HCT116 (cell line): ENCODE results near the gene SF3A2. TPM values are rescaled to one million over a fixed set of nuclear protein-coding genes. Genes with fewer than 3 reads are reported as not detected.

Experiments
- ATAC-seq: fragments of 200-7000 bp; cut with Tn5 transposase; 2 replicates; pipeline ENCODE4 v1.9.1; 2020; ENCODE audit warnings: mild to moderate bottlenecking, moderate library complexity
- BruUV-seq: library from RNA; stranded (reverse); fragments of 400-500 nt; replicated peaks from 2 replicates; lab custom pipeline; 2021; lab: Mats Ljungman, UMichigan
- CTCF ChIA-PET: fragments of 300-600 bp; sonication (Branson Sonifier 250); formaldehyde crosslinking; loops from one replicate; lab custom pipeline; 2021; ENCODE audit warnings: antibody characterized with exemption; lab: Charles Lee
- POLR2A ChIA-PET: fragments of 300-600, 350-600 bp; sonication (Branson Sonifier 250); formaldehyde crosslinking; loops from one replicate; lab custom pipeline; 2021; ENCODE audit warnings: antibody characterized with exemption; lab: Charles Lee
- RAD21 ChIA-PET, 2 experiments: fragments of 300-600 bp; sonication (Branson Sonifier 250); formaldehyde crosslinking; loops; one replicate each; lab custom pipeline; 2023; ENCODE audit warnings: low total read pairs in 2 of 2; ENCODE audit not compliant: uncharacterized antibody in 2 of 2, unreplicated experiment in 2 of 2, low non-redundant PET in 1 of 2; lab: Charles Lee
- DNase-seq: peaks from one replicate; pipeline ENCODE4 v3.0.0-alpha.2; 2010; ENCODE audit warnings: low read depth, low spot score
- H2AFZ ChIP-seq: fragments of 200-600 bp; shearing (Covaris generic), sonication (generic); 2 replicates; pipeline ENCODE4 v1.6.1; 2017; ENCODE audit warnings: low read depth, mixed run types, mixed read lengths, antibody characterized with exemption, low read length; ENCODE audit not compliant: poor library complexity, severe bottlenecking
- H3K27ac ChIP-seq: 2 replicates; pipeline ENCODE4 v1.5.1; 2012; ENCODE audit warnings: low read depth, low read length
- H3K27me3 ChIP-seq: fragments of 200-600 bp; sonication (generic); 2 replicates; pipeline ENCODE4 v1.6.1; 2016; ENCODE audit warnings: mixed run types, low read length, mixed read lengths; ENCODE audit not compliant: insufficient read depth
- H3K36me3 ChIP-seq, 2 experiments: fragments of 200-500 bp in 1 of 2; fragments of 200-600 bp in 1 of 2; sonication (Bioruptor generic) in 1 of 2; sonication (generic) in 1 of 2; 2 replicates each; pipeline versions ENCODE4 v1.5.1 to v1.6.1; 2014 to 2016; ENCODE audit warnings: low read length in 2 of 2, inconsistent platforms in 1 of 2, mixed read lengths in 1 of 2, mixed run types in 1 of 2; ENCODE audit not compliant: insufficient read depth in 2 of 2, control insufficient read depth in 1 of 2
- H3K4me1 ChIP-seq, 2 experiments: fragments of 200-600 bp in 1 of 2; sonication (generic) in 1 of 2; 2 replicates each; pipeline versions ENCODE4 v1.5.1 to v1.6.1; 2012 to 2017; ENCODE audit warnings: low read length in 2 of 2, inconsistent platforms in 1 of 2, mild to moderate bottlenecking in 1 of 2, mixed read lengths in 1 of 2, mixed run types in 1 of 2, moderate library complexity in 1 of 2; ENCODE audit not compliant: insufficient read depth in 2 of 2, control insufficient read depth in 1 of 2
- H3K4me2 ChIP-seq: fragments of 200-600 bp; sonication (generic); 2 replicates; pipeline ENCODE4 v1.6.1; 2017; ENCODE audit warnings: mixed run types, low read length, mixed read lengths
- H3K4me3 ChIP-seq, 2 experiments: fragments of 200-600 bp in 1 of 2; sonication (generic) in 1 of 2; replicated peaks in 1 of 2; 2 replicates each; pipeline ENCODE4 v1.5.1; 2011 to 2016; ENCODE audit warnings: low read length in 2 of 2, control low read depth in 1 of 2, low read depth in 1 of 2, mild to moderate bottlenecking in 1 of 2, mixed read lengths in 1 of 2, mixed run types in 1 of 2
- H3K79me2 ChIP-seq: fragments of 200-600 bp; sonication (generic); 2 replicates; pipeline ENCODE4 v1.6.1; 2017; ENCODE audit warnings: mild to moderate bottlenecking, mixed run types, low read length, moderate library complexity, mixed read lengths; ENCODE audit not compliant: insufficient read depth
- H3K9ac ChIP-seq: fragments of 200-600 bp; sonication (generic); 2 replicates; pipeline ENCODE4 v1.6.1; 2016; ENCODE audit warnings: low read length, mixed read lengths
- H3K9me2 ChIP-seq: fragments of 200-600 bp; sonication (generic), shearing (Covaris generic); 2 replicates; pipeline ENCODE4 v1.6.1; 2017; ENCODE audit warnings: mixed run types, mild to moderate bottlenecking, moderate library complexity; ENCODE audit not compliant: insufficient read depth
- H3K9me3 ChIP-seq, 2 experiments: fragments of 200-500 bp in 1 of 2; fragments of 200-600 bp in 1 of 2; sonication (Bioruptor generic) in 1 of 2; sonication (generic) in 1 of 2; 2 replicates each; pipeline ENCODE4 v1.6.1; 2014 to 2017; ENCODE audit warnings: low read length in 2 of 2, mixed read lengths in 2 of 2, inconsistent platforms in 1 of 2, low read depth in 1 of 2, mild to moderate bottlenecking in 1 of 2, mixed run types in 1 of 2, moderate library complexity in 1 of 2; ENCODE audit not compliant: control insufficient read depth in 1 of 2, insufficient read depth in 1 of 2
- H4K20me1 ChIP-seq: fragments of 200-600 bp; sonication (generic), shearing (Covaris generic); 2 replicates; pipeline ENCODE4 v1.6.1; 2017; ENCODE audit warnings: mixed run types, mild to moderate bottlenecking, moderate library complexity; ENCODE audit not compliant: insufficient read depth
- ELF1 ChIP-seq: IDR thresholded peaks from 2 replicates; pipeline ENCODE4 v1.6.1; 2012; ENCODE audit warnings: low read depth, borderline replicate concordance
- FOSL1 ChIP-seq: IDR thresholded peaks from 2 replicates; pipeline ENCODE4 v1.6.1; 2012; ENCODE audit warnings: low read depth
- REST ChIP-seq: IDR thresholded peaks from 2 replicates; pipeline ENCODE4 v1.6.1; 2012; ENCODE audit warnings: low read depth
- SRF ChIP-seq: IDR thresholded peaks from 2 replicates; pipeline ENCODE4 v1.6.1; 2012; ENCODE audit warnings: low read depth
- ZNF274 ChIP-seq: fragments of 200-500 bp; sonication (Bioruptor generic); IDR thresholded peaks from 2 replicates; pipeline ENCODE4 v1.6.1; 2014; ENCODE audit warnings: mild to moderate bottlenecking, low read depth, low read length, inconsistent platforms
- intact Hi-C: fragments of 100-400 bp; cut with micrococcal nuclease; formaldehyde crosslinking; loops from 2 replicates; pipeline ENCODE4 v1.10.0; 2022
- total RNA-seq: library from RNA; stranded (reverse); gene quantifications from one replicate; pipeline ENCODE4 v1.2.1, GENCODE V29; 2021; ENCODE audit not compliant: unreplicated experiment
- TF ChIP-seq, protein P1 (sequence below), 3 experiments: fragments of 200-600 bp in 1 of 3; sonication (generic) in 1 of 3; IDR thresholded peaks in 2 of 3; conservative IDR thresholded peaks in 1 of 3; 2 replicates each; pipeline ENCODE4 v1.5.1; 2012 to 2017; ENCODE audit warnings: low read depth in 2 of 3, low read length in 2 of 3, antibody characterized with exemption in 1 of 3, borderline replicate concordance in 1 of 3, control low read depth in 1 of 3, mild to moderate bottlenecking in 1 of 3, mixed read lengths in 1 of 3, mixed run types in 1 of 3, moderate library complexity in 1 of 3; ENCODE audit not compliant: insufficient read depth in 1 of 3

SF3A2 gene
- total RNA-seq, 1 experiment from 2014 or later, result 166 TPM

GRCh38 chr19:2240881-2241760, 4.5 kb downstream of the SF3A2 start:
- DNase-seq (no peak), ATAC-seq (no peak)
- Histone ChIP-seq H3K4me3 (no peak overlapping the region), H3K27me3 (no peaks in the 10 kb centered on the region), H4K20me1 (peaks cover 39% of the 10 kb centered on the region; the same call in 1 of the 2 replicates), H3K9me3 (no peaks in the 10 kb centered on the region), H3K36me3 (peaks cover 33 to 78% of the 10 kb centered on the region in 2 experiments), H3K9ac (no peak overlapping the region), H3K79me2 (peaks cover 92% of the 10 kb centered on the region), H3K4me2 (no peak overlapping the region), H3K9me2 (no peaks in the 10 kb centered on the region), H3K27ac (no peak overlapping the region; the same call in 1 of the 2 replicates), H3K4me1 (peaks cover 15 to 36% of the 10 kb centered on the region in 2 experiments; a peak in 3 of 4 replicates), H2AFZ (no peak overlapping the region)
- intact Hi-C loops, result no loop called here
- no TSS peak for BruUV-seq
- ChIA-PET RAD21 (no interaction called here), POLR2A (no interaction called here), CTCF (no interaction called here)
- TF ChIP-seq FOSL1 (no peak), ELF1 (no peak), SRF (no peak), REST (no peak), ZNF274 (no peak)
- TF ChIP-seq, protein P1, sequence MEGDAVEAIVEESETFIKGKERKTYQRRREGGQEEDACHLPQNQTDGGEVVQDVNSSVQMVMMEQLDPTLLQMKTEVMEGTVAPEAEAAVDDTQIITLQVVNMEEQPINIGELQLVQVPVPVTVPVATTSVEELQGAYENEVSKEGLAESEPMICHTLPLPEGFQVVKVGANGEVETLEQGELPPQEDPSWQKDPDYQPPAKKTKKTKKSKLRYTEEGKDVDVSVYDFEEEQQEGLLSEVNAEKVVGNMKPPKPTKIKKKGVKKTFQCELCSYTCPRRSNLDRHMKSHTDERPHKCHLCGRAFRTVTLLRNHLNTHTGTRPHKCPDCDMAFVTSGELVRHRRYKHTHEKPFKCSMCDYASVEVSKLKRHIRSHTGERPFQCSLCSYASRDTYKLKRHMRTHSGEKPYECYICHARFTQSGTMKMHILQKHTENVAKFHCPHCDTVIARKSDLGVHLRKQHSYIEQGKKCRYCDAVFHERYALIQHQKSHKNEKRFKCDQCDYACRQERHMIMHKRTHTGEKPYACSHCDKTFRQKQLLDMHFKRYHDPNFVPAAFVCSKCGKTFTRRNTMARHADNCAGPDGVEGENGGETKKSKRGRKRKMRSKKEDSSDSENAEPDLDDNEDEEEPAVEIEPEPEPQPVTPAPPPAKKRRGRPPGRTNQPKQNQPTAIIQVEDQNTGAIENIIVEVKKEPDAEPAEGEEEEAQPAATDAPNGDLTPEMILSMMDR (IDR thresholded peaks at IDR 0.05 in 2 of 3, conservative IDR thresholded peaks at IDR 0.05 in 1 of 3; ENCODE audit: borderline replicate concordance in 1 of 3, insufficient read depth in 1 of 3, low read depth in 2 of 3, low read length in 2 of 3), result no peak
